GM12865 (cell line): ENCODE measurements around the gene TMEM240.

ENCODE experiments used
- DNase-seq: peaks from one replicate; pipeline ENCODE4 v3.0.0; 2010; ENCODE audit warnings: low read depth
- H3K4me3 ChIP-seq: 2 replicates; pipeline ENCODE4 v1.5.1; 2011; ENCODE audit warnings: mild to moderate bottlenecking, low read depth, low read length, control low read depth
- CTCF ChIP-seq: IDR thresholded peaks from 2 replicates; pipeline ENCODE4 v1.5.1; 2011; ENCODE audit warnings: low read length, control low read depth, low read depth, inconsistent platforms; ENCODE audit not compliant: insufficient read depth; ENCODE audit errors: missing control alignments

TMEM240 gene

GRCh38 chr1:1550591-1551432 is 10.4 kb upstream of the TMEM240 start:
- no peak overlapping the region for H3K4me3 ChIP-seq
- DNase-seq, result no peak
- TF ChIP-seq CTCF, result no peak

- TF ChIP-seq CTCF, result no peak
- DNase-seq, result no peak
- H3K4me3 ChIP-seq, result no peak overlapping the region
Observed at GRCh38 chr1:1550087-1550486, 9.7 kb upstream of the TMEM240 start.

GRCh38 chr1:1548591-1548990 is 8.2 kb upstream of the TMEM240 start:
- H3K4me3 ChIP-seq, result no peak overlapping the region
- no peak for DNase-seq
- no peak for TF ChIP-seq CTCF

DNA sequence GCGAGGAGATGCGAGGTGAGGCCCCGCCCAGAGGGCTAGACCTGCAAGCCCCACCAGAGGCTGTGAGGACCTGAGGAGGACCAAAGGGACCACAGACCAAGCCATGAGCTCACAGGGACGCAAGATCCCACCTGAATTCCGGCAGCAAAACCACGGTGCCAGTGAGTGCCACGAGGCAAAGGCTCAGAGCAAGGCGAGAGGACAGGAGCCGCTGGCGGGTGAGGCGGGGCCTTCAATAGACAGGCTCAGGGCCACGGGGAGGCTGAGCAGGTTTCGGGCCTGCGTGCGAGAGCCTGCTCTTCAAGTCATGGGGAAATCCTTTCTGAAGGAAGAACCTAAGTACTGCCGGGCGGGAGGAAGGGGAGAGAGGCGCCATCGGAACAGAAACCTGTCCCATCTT is 7.1 kb upstream of the TMEM240 start:
- no peak for DNase-seq
- no peak for TF ChIP-seq CTCF
- H3K4me3 ChIP-seq, result no peak overlapping the region

DNA sequence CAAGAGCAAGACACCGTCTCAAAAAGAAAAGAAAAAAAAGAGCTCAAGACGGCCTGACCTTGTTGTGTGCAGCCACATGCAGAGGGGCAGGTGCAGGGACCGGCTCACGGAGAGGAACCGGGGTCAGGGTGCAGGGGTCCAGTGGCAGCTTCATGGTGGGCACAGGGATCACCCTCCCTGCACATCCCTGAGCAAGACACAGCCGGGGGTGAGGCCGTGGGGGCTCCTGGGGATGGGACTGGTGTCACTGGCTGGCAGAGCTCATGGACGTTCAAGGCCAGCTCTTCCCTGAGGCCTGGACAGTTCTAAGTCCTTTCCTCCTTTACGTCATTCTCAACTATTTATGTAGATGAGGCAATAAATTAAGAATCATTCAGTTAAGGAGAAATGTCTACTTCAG is 6.6 kb upstream of the TMEM240 start:
- H3K4me3 ChIP-seq, result no peak overlapping the region
- DNase-seq, result no peak
- no peak for TF ChIP-seq CTCF

DNA sequence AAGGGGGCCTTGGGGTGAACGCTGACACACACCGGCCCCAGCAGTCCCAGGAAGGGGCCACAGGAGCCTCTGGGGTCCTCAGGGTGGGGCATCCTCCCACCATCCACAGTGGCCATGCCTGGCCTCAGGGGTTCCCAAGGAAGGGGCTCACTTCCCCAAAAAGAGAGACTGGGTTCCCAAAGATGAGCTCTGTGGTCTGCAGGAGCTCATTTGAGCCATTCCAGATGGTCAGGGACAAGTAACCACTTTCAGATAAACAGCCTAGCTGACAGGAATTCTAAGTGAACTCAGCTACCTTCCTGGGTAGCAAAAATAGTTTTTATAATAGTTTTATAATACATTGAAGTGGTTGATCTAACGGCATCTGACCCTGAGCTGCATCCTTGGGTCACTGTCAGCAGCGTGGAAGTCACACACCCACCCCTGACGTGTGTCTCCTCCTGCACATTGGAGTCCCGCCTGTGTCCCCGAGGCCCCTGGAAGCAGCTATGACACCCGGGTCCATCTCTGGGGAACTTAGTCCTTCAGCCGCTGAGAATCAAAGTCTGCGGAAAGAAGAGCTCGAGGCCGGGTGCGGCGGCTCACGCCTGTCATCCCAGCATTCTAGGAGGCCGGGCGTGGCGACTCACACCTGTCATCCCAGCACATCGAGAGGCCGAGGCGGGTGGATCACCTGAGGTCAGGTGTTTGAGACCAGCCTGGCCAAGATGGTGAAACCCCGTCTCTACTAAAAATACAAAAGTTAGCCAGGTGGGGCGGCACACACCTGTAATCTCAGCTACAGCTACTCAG is 5.7 kb upstream of the TMEM240 start:
- TF ChIP-seq CTCF, result no peak
- no peak overlapping the region for H3K4me3 ChIP-seq
- DNase-seq, result no peak
